DND-41 (cell line): Measurements from ENCODE around the gene KIFC3.

Experiments used
- EZH2 ChIP-seq: IDR thresholded peaks from 3 replicates; pipeline ENCODE4 v1.6.1; 2012; ENCODE audit warnings: borderline replicate concordance, low read depth, mild to moderate bottlenecking, moderate library complexity, low read length, inconsistent platforms; ENCODE audit not compliant: severe bottlenecking
- TF ChIP-seq, protein P1 (sequence below): IDR thresholded peaks from 2 replicates; pipeline ENCODE4 v1.5.1; 2012; ENCODE audit warnings: borderline replicate concordance, low read length, moderate library complexity, mild to moderate bottlenecking; ENCODE audit not compliant: poor library complexity, severe bottlenecking; ENCODE audit errors: extremely low read depth

DNA sequence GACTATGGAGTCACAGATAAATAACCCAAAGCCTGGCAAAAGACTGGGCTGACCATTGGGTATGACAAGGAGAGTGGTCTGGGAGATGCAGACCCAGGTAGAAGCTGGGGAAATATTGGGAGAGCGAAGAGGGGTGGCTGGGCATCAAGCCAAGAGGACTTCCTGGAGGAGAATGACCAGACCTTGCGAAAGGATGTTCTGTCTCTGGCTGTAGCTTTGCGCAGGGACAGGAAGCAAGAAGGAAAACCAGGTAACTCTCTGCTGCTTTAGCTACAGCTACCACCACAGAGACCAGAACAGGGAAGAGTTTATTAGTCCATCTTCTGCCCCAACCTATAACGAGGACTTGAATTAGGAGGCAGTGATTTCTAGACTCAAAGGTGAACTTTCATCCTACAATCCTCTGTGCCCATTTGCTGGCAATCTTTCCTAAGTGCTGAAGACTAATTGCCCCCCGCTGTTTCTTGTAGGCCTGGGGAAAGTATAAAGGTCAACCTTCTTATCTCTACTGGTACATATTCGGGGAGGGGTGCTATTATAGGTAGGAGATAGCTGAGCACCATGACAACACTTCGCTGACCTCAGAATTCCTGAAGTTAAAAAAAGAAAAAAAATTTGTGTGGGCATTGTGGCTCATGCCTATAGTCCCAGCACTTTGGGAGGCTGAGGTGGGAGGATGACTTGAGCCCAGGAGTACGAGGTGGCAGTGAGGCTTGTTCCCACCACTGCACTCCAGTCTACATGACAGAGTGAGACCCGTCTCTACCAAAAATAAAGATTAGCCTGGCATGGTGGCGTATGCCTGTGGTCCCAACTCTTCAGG, 19.1 kb upstream of the KIFC3 start:
- TF ChIP-seq, protein P1, sequence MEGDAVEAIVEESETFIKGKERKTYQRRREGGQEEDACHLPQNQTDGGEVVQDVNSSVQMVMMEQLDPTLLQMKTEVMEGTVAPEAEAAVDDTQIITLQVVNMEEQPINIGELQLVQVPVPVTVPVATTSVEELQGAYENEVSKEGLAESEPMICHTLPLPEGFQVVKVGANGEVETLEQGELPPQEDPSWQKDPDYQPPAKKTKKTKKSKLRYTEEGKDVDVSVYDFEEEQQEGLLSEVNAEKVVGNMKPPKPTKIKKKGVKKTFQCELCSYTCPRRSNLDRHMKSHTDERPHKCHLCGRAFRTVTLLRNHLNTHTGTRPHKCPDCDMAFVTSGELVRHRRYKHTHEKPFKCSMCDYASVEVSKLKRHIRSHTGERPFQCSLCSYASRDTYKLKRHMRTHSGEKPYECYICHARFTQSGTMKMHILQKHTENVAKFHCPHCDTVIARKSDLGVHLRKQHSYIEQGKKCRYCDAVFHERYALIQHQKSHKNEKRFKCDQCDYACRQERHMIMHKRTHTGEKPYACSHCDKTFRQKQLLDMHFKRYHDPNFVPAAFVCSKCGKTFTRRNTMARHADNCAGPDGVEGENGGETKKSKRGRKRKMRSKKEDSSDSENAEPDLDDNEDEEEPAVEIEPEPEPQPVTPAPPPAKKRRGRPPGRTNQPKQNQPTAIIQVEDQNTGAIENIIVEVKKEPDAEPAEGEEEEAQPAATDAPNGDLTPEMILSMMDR, result no peak
- TF ChIP-seq EZH2, result no peak
